B cell (primary cell): ENCODE data around the gene LAIR2. TPM values are rescaled to one million over a fixed set of nuclear protein-coding genes. Genes with fewer than 3 reads are reported as not detected.

Experiments
- ATAC-seq: fragments of 200-7000 bp; cut with Tn5 transposase; one replicate; pipeline ENCODE4 v1.10.0; 2021; ENCODE audit warnings: low read depth, mild to moderate bottlenecking, moderate number of reproducible peaks, moderate library complexity
- CTCF ChIA-PET: fragments of 350-600 bp; sonication (Branson Sonifier 250); formaldehyde crosslinking; loops from one replicate; lab custom pipeline; 2021; ENCODE audit warnings: antibody characterized with exemption, inconsistent platforms; lab: Charles Lee
- POLR2A ChIA-PET: fragments of 350-600 bp; sonication (Branson Sonifier 250); formaldehyde crosslinking; loops from one replicate; lab custom pipeline; 2021; ENCODE audit warnings: antibody characterized with exemption; lab: Charles Lee
- DNase-seq: peaks from one replicate; pipeline ENCODE4 v3.0.0; 2013
- H2AFZ ChIP-seq: 2 replicates; pipeline ENCODE4 v1.6.1; 2012; ENCODE audit warnings: mild to moderate bottlenecking, low read depth, low read length; ENCODE audit not compliant: insufficient read depth, poor library complexity, severe bottlenecking
- H3K27ac ChIP-seq, 2 donors: 1 replicate in 1 of 2; 2 replicates in 1 of 2; pipeline ENCODE4 v1.5.1; 2012 to 2013; ENCODE audit warnings: low read length in 2 of 2, mild to moderate bottlenecking in 2 of 2, moderate library complexity in 1 of 2
- H3K27me3 ChIP-seq, 4 experiments: fragments of 200-600 bp in 1 of 4; sonication (generic) in 1 of 4; replicated peaks in 1 of 4; 1 replicate in 2 of 4; 2 replicates in 2 of 4; pipeline versions ENCODE4 v1.6.1 to v1.7.0; 2013 to 2016; ENCODE audit warnings: low read length in 3 of 4, mild to moderate bottlenecking in 2 of 4, mixed read lengths in 1 of 4, moderate library complexity in 1 of 4; ENCODE audit not compliant: insufficient read depth in 4 of 4, control insufficient read depth in 3 of 4; ENCODE audit errors: control extremely low read depth in 1 of 4
- H3K36me3 ChIP-seq, 2 experiments: replicated peaks in 1 of 2; 1 replicate in 1 of 2; 2 replicates in 1 of 2; pipeline versions ENCODE4 v1.6.1 to v1.7.1; 2013; ENCODE audit warnings: low read length in 1 of 2; ENCODE audit not compliant: insufficient read depth in 2 of 2, control insufficient read depth in 1 of 2; ENCODE audit errors: control extremely low read depth in 1 of 2, extremely low read depth in 1 of 2
- H3K4me1 ChIP-seq, 2 donors: fragments of 200-600 bp in 1 of 2; sonication (generic) in 1 of 2; 1 replicate in 1 of 2; 2 replicates in 1 of 2; pipeline versions ENCODE4 v1.5.1 to v1.6.1; 2013 to 2017; ENCODE audit warnings: low read length in 2 of 2; ENCODE audit not compliant: control insufficient read depth in 2 of 2, insufficient read depth in 2 of 2
- H3K4me2 ChIP-seq: replicated peaks from 2 replicates; pipeline ENCODE3; 2012; ENCODE audit warnings: mild to moderate bottlenecking, low read depth, low read length; ENCODE audit not compliant: poor library complexity, severe bottlenecking
- H3K4me3 ChIP-seq, 5 experiments: fragments of 200-600 bp in 1 of 5; sonication (generic) in 1 of 5; 1 replicate in 3 of 5; 2 replicates in 2 of 5; pipeline versions ENCODE4 v1.5.1 to v1.7.0; 2011 to 2016; ENCODE audit warnings: low read length in 4 of 5, mild to moderate bottlenecking in 4 of 5, low read depth in 2 of 5, control low read depth in 1 of 5, moderate library complexity in 1 of 5; ENCODE audit not compliant: insufficient read depth in 1 of 5; ENCODE audit errors: control extremely low read depth in 1 of 5, extremely low read depth in 1 of 5
- H3K79me2 ChIP-seq: fragments of 200-600 bp; sonication (generic); one replicate; pipeline ENCODE4 v1.6.0; 2016; ENCODE audit warnings: low read length; ENCODE audit not compliant: control insufficient read depth, insufficient read depth
- H3K9ac ChIP-seq: fragments of 200-600 bp; sonication (generic); 2 replicates; pipeline ENCODE4 v1.6.1; 2017; ENCODE audit warnings: mild to moderate bottlenecking, low read length, moderate library complexity
- H3K9me3 ChIP-seq, 3 donors: one replicate each; pipeline versions ENCODE4 v1.6.1 to v1.7.1; 2013; ENCODE audit warnings: low read length in 2 of 3; ENCODE audit not compliant: control insufficient read depth in 2 of 3, insufficient read depth in 1 of 3; ENCODE audit errors: control extremely low read depth in 1 of 3
- H4K20me1 ChIP-seq: 2 replicates; pipeline ENCODE4 v1.6.0; 2012; ENCODE audit warnings: mild to moderate bottlenecking, low read length; ENCODE audit not compliant: insufficient read depth, control insufficient read depth, poor library complexity, severe bottlenecking
- H3K27ac Mint-ChIP-seq: one replicate; pipeline ENCODE4 v1.8.0; 2021; ENCODE audit warnings: mixed read lengths
- H3K27me3 Mint-ChIP-seq: one replicate; pipeline ENCODE4 v1.8.0; 2021; ENCODE audit warnings: mixed read lengths
- H3K4me1 Mint-ChIP-seq: one replicate; pipeline ENCODE4 v1.8.0; 2021; ENCODE audit warnings: mixed read lengths
- H3K4me3 Mint-ChIP-seq: one replicate; pipeline ENCODE4 v1.8.0; 2021; ENCODE audit warnings: mixed read lengths
- H3K9me3 Mint-ChIP-seq: one replicate; pipeline ENCODE4 v1.8.0; 2022; ENCODE audit warnings: mixed read lengths; ENCODE audit not compliant: insufficient read depth
- CTCF ChIP-seq: fragments of 200-600 bp; IDR thresholded peaks from one replicate; pipeline ENCODE4 v1.8.0; 2022; ENCODE audit warnings: antibody characterized with exemption, mild to moderate bottlenecking
- EZH2 ChIP-seq: IDR thresholded peaks from 2 replicates; pipeline ENCODE4 v1.6.1; 2012; ENCODE audit warnings: borderline replicate concordance, low read depth, mild to moderate bottlenecking, moderate library complexity, low read length; ENCODE audit not compliant: insufficient read depth, poor library complexity, severe bottlenecking
- WGBS: methylation state at CpG from one replicate; pipeline ENCODE4 v1.1.5; 2013; ENCODE audit warnings: missing lambda C conversion rate; ENCODE audit not compliant: insufficient coverage; 5-methylcytosine and 5-hydroxymethylcytosine counted together
- intact Hi-C: fragments of 100-400 bp; cut with micrococcal nuclease; formaldehyde crosslinking; loops from one replicate; pipeline ENCODE4 v1.10.0; 2022
- polyA plus RNA-seq: library from polyadenylated mRNA; depleted of rRNA; stranded (reverse); fragments of >200 nt; gene quantifications from 2 replicates; pipeline ENCODE4 v1.2.3, GENCODE V29; 2012
- total RNA-seq, 2 donors: library from RNA; stranded (reverse); fragments of 120-200 nt in 1 of 2; gene quantifications; 1 replicate in 1 of 2; 2 replicates in 1 of 2; pipeline versions ENCODE4 v1.2.3 to v1.2.4, GENCODE V29; 2013 to 2022

LAIR2 gene
- total and polyA plus RNA-seq, 2 donors (not counting 1 experiment from before 2014, with no cell fraction given), result not detected

DNA sequence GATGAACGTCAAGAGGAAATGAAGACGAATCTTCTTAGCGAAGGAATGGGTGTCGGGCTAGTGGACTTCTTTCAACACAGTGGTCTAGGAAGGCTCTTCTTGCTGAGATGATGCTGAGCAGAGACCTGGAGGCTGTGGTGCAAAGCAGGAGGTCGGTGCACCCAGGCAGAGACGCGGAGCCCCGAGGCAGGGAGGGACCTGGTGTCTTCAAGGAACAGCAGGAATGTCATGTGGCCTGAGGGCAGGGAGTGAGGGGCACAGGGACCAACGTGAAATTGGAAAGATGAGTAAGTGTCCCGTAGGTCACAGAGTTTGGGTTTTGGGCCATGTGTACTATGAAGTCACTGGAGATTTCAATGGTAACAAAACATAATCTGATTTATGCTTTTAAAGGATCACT, 18.2 kb upstream of the LAIR2 start:
- ATAC-seq (no peak), DNase-seq (no peak)
- POLR2A ChIA-PET, result no interaction called here
- Mint-ChIP-seq H3K27me3 (peaks cover 38% of the 10 kb centered on the region), H3K27ac (no peak overlapping the region), H3K4me3 (no peak overlapping the region), H3K9me3 (no peaks in the 10 kb centered on the region), H3K4me1 (peaks cover 17% of the 10 kb centered on the region)
- no peak overlapping the region for H3K4me2 ChIP-seq
- CTCF ChIA-PET, result no interaction called here
- no peak for TF ChIP-seq EZH2
- no peak for TF ChIP-seq CTCF
- H3K27me3 ChIP-seq, result peaks cover 0 to 15% (median 5%) of the 10 kb centered on the region in 4 experiments
- H3K9ac ChIP-seq, result no peak overlapping the region
- no peaks in the 10 kb centered on the region for H4K20me1 ChIP-seq
- no peaks in the 10 kb centered on the region for H3K36me3 ChIP-seq
- no peak overlapping the region for H3K27ac ChIP-seq
- H3K4me1 ChIP-seq, result peaks cover 15 to 24% of the 10 kb centered on the region in 2 donors
- H3K4me3 ChIP-seq, result no peak overlapping the region
- no peaks in the 10 kb centered on the region for H3K79me2 ChIP-seq
- 86% methylated on average over 10 of the region's 10 CpGs for WGBS
- H3K9me3 ChIP-seq, result no peaks in the 10 kb centered on the region
- intact Hi-C loops, result loop anchor here (10.0 kb wide), 1 partner anchor 430 kb away; no protein-coding TSS in a partner anchor
- H2AFZ ChIP-seq, result no peak overlapping the region

GRCh38 chr19:54485851-54486250, 16.8 kb upstream of the LAIR2 start:
- Mint-ChIP-seq H3K9me3 (no peaks in the 10 kb centered on the region), H3K4me3 (no peak overlapping the region)
- intact Hi-C loops, result loop anchor here (10.0 kb wide), 1 partner anchor 429 kb away; no protein-coding TSS in a partner anchor

More at GRCh38 chr19:54485851-54486250, 16.8 kb upstream of the LAIR2 start:
- H3K4me3 ChIP-seq, result no peak overlapping the region
- DNase-seq (no peak), ATAC-seq (no peak)
- Mint-ChIP-seq H3K27ac (no peak overlapping the region), H3K27me3 (peaks cover 34% of the 10 kb centered on the region), H3K4me1 (peaks cover 15% of the 10 kb centered on the region)
- H3K9me3 ChIP-seq, result no peaks in the 10 kb centered on the region
- no peaks in the 10 kb centered on the region for H3K79me2 ChIP-seq
- TF ChIP-seq EZH2 (no peak), CTCF (no peak)
- peaks cover 15 to 20% of the 10 kb centered on the region in 2 donors for H3K4me1 ChIP-seq
- no peak overlapping the region for H3K4me2 ChIP-seq
- H3K9ac ChIP-seq, result no peak overlapping the region
- no peak overlapping the region for H3K27ac ChIP-seq
- no peak overlapping the region for H2AFZ ChIP-seq
- H3K36me3 ChIP-seq, result no peaks in the 10 kb centered on the region
- POLR2A ChIA-PET, result no interaction called here
- 0% methylated on average over 1 of the region's 5 CpGs for WGBS
- CTCF ChIA-PET, result interaction anchor here (0.6 to 1.4 kb wide), 3 partner anchors 59 to 190 kb away, joined by 3 to 4 read pairs (median 3); no protein-coding TSS in a partner anchor
- H3K27me3 ChIP-seq, result peaks cover 0 to 13% (median 5%) of the 10 kb centered on the region in 4 experiments
- H4K20me1 ChIP-seq, result no peaks in the 10 kb centered on the region
